Pancreas (tissue), 10 donors: ENCODE data around the gene GPBAR1. TPM values are rescaled to one million over a fixed set of nuclear protein-coding genes. Genes with fewer than 3 reads are reported as not detected.

Source experiments
- ATAC-seq, 4 donors: fragments of 200-7000 bp; cut with Tn5 transposase; one replicate each; pipeline versions ENCODE4 v1.8.0 to v1.9.1; 2020; ENCODE audit warnings: mild to moderate bottlenecking in 4 of 4, moderate library complexity in 4 of 4
- DNase-seq, 6 donors: peaks; one replicate each; pipeline ENCODE4 v3.0.0-alpha.2; 2020
- FAIRE-seq: peaks from 2 replicates; lab custom pipeline; 2012; peaks lifted over from hg19 to GRCh38; lab: Jason Lieb, UNC
- H3K27ac ChIP-seq, 4 donors: fragments of 200-600 bp; sonication (generic); 1 replicate in 3 of 4; 2 replicates in 1 of 4; pipeline versions ENCODE4 v1.5.0 to v1.8.0; 2020
- H3K27me3 ChIP-seq, 4 donors: fragments of 200-600 bp; one replicate each; pipeline ENCODE4 v1.8.0; 2021
- H3K36me3 ChIP-seq, 3 donors: fragments of 200-600 bp; sonication (generic) in 1 of 3; one replicate each; pipeline versions ENCODE4 v1.5.0 to v1.8.0; 2020 to 2021
- H3K4me1 ChIP-seq, 3 donors: fragments of 200-600 bp; one replicate each; pipeline ENCODE4 v1.8.0; 2021
- H3K4me3 ChIP-seq, 4 donors: fragments of 200-600 bp; sonication (generic) in 2 of 4; one replicate each; pipeline versions ENCODE4 v1.5.0 to v1.8.0; 2020 to 2021
- H3K9me3 ChIP-seq, 4 donors: fragments of 200-600 bp; one replicate each; pipeline ENCODE4 v1.8.0; 2021
- CTCF ChIP-seq, 4 donors: fragments of 200-600 bp; sonication (generic) in 3 of 4; IDR thresholded peaks; one replicate each; pipeline versions ENCODE4 v1.5.0 to v1.8.0; 2021; ENCODE audit warnings: antibody characterized with exemption in 4 of 4
- WGBS, 2 donors: extraction: QIAGEN DNeasy Blood & Tissue Kit; methylation state at CpG; one replicate each; pipeline ENCODE4 v1.1.7; 2013; 5-methylcytosine and 5-hydroxymethylcytosine counted together
- intact Hi-C, 3 donors: fragments of 100-400 bp; cut with DNase I; formaldehyde crosslinking; loops; one replicate each; pipeline versions ENCODE4 v1.11.1 to v1.14.2; 2022
- polyA plus RNA-seq, 2 donors: library from polyadenylated mRNA; stranded (reverse); fragments of 200-250 nt; gene quantifications; one replicate each; pipeline ENCODE4 v1.2.3, GENCODE V29; 2013
- total RNA-seq, 6 donors: library from RNA; stranded (reverse); fragmentation: NEBNext Ultra II Directional in 4 of 6; extraction: Animal tissue kit (Norgen Biotek cat#: 25700) in 4 of 6; gene quantifications; one replicate each; pipeline versions ENCODE4 v1.2.1 to v1.2.4, GENCODE V29; 2021 to 2023
- donor health status: healthy with polysubstance abuse.
- donor health status: DM: no; HTN: no; CAD: no; lungs with moderate emphysema.
- donor health status: DM: no; HTN: no; CAD: no.
- donor health status: control.
- donor health status: control.
- donor health status: Bipolar disorder and iron deficiency.
- donor health status: DM: yes; HTN: yes; CAD: no.
- donor health status: DM: no; HTN: no; CAD: no.
- donor health status: DM: no; HTN: no; CAD: no.
- donor health status: DM: yes; HTN: yes; CAD: no.

The GPBAR1 gene
- total and polyA plus RNA-seq, 8 donors, result 0.12 to 2.3 (median 1.2) TPM

GRCh38 chr2:218275371-218276072 is 14.7 kb downstream of the GPBAR1 start:
- ATAC-seq (no peak), DNase-seq (peak in 1 of 6 donors; percentile 8), FAIRE-seq (no peak)
- Histone ChIP-seq H3K27ac (no peak overlapping the region), H3K27me3 (no peaks in the 10 kb centered on the region), H3K36me3 (peaks cover 9 to 71% (median 66%) of the 10 kb centered on the region in 3 donors), H3K4me1 (peaks cover 8 to 20% (median 19%) of the 10 kb centered on the region in 3 donors), H3K4me3 (no peak overlapping the region), H3K9me3 (no peaks in the 10 kb centered on the region)
- TF ChIP-seq CTCF (IDR thresholded peaks at IDR 0.05), result no peak
- intact Hi-C loops, result loop anchor here in 1 of 3 donors (10.0 kb wide), 1 partner anchor 119 kb away; the partner anchor contains the start of gene CTDSP1
- 78 to 91% methylated on average over 9 of the region's 9 CpGs for WGBS, 2 donors

GRCh38 chr2:218276986-218277755 is 16.4 kb downstream of the GPBAR1 start:
- H3K4me3 ChIP-seq, result no peak overlapping the region
- H3K27ac ChIP-seq, result peak overlapping the region in 1 of 4 donors; percentile 0
- peaks cover 11 to 20% (median 16%) of the 10 kb centered on the region in 3 donors for H3K4me1 ChIP-seq
- H3K27me3 ChIP-seq, result no peaks in the 10 kb centered on the region
- intact Hi-C loops, result loop anchor here in 1 of 3 donors (10.0 kb wide), 1 partner anchor 118 kb away; the partner anchor contains the start of gene CTDSP1
- H3K36me3 ChIP-seq, result peaks cover 9 to 76% (median 67%) of the 10 kb centered on the region in 3 donors
- WGBS, 2 donors, result 75 to 77% methylated on average over 12 of the region's 12 CpGs
- no peak for TF ChIP-seq CTCF (IDR thresholded peaks at IDR 0.05)
- DNase-seq (peak in 1 of 6 donors; percentile 21), FAIRE-seq (no peak), ATAC-seq (no peak)
- no peaks in the 10 kb centered on the region for H3K9me3 ChIP-seq

- FAIRE-seq (no peak), DNase-seq (peak in 2 of 6 donors; percentile 40 to 51), ATAC-seq (no peak)
- intact Hi-C loops, result loop anchor here in 1 of 3 donors (10.0 kb wide), 1 partner anchor 117 kb away; the partner anchor contains the start of gene CTDSP1
- peaks cover 15 to 23% (median 15%) of the 10 kb centered on the region in 3 donors for H3K4me1 ChIP-seq
- no peaks in the 10 kb centered on the region for H3K27me3 ChIP-seq
- WGBS, 2 donors, result 43 to 61% methylated on average over 7 of the region's 7 CpGs
- TF ChIP-seq CTCF (IDR thresholded peaks at IDR 0.05), result no peak
- H3K27ac ChIP-seq, result peak overlapping the region in 1 of 4 donors; percentile 0
- H3K9me3 ChIP-seq, result no peaks in the 10 kb centered on the region
- peaks cover 9 to 76% (median 67%) of the 10 kb centered on the region in 3 donors for H3K36me3 ChIP-seq
- H3K4me3 ChIP-seq, result no peak overlapping the region
Measured at GRCh38 chr2:218277921-218278320, 17.1 kb downstream of the GPBAR1 start.

- Histone ChIP-seq H3K36me3 (peaks cover 9 to 73% (median 63%) of the 10 kb centered on the region in 3 donors), H3K27ac (peak overlapping the region in 1 of 4 donors; percentile 11), H3K4me1 (peaks cover 21 to 27% (median 22%) of the 10 kb centered on the region in 3 donors), H3K27me3 (no peaks in the 10 kb centered on the region), H3K4me3 (no peak overlapping the region), H3K9me3 (no peaks in the 10 kb centered on the region)
- ATAC-seq (no peak), DNase-seq (peak in 1 of 6 donors; percentile 31), FAIRE-seq (no peak)
- TF ChIP-seq CTCF (IDR thresholded peaks at IDR 0.05), result no peak
- intact Hi-C loops, result loop anchor here in 1 of 3 donors (10.0 kb wide), 1 partner anchor 116 kb away; the partner anchor contains the start of gene CTDSP1
- 81 to 82% methylated on average over 16 of the region's 16 CpGs for WGBS, 2 donors
Measured at GRCh38 chr2:218278531-218279360, 17.9 kb downstream of the GPBAR1 start.
